Ecto neural progenitor cell (in vitro differentiated cells): ENCODE results near the gene RPS15.
"Not testable (repeated sequence)": the region's sequence is repeated elsewhere in the genome, so short reads cannot be mapped to it uniquely, and the experiment has no call there.

Experiments
- DNase-seq: peaks from one replicate; pipeline ENCODE4 v3.0.0-alpha.2; 2018; ENCODE audit warnings: low spot score

Gene RPS15

DNA sequence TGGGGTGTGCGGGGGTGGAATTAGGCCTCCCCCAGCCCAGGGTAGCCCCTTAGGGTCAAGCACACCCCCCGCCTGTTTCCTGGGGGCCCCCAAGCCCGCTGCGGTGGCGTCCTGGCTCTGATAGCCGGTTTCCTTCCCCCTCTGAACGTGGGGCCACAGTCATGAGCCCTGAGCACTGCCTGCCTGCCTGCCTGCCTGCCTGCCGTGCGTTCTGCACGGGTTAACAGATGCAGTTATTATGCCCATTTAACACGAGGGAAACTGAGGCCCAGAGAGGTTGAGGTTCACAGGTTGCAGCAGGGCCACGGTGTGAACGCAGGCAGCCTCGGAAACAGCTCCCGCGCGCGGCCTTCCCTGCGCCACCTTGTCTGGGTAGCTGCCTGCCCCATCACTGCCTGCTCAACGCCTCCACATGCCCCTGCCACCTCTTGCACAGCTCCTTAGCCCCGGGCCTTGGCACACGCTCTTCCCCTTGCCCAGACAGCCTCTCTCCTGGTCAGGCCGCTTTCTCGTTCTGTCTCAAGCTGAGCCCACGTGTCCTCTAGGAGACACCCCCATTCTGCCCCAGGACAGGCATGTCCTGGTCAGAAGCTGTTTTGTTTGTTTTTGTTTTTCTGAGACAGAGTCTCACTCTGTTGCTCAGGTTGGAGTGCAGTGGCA is 35.7 kb upstream of the RPS15 start:
- DNase-seq: no peak

DNA sequence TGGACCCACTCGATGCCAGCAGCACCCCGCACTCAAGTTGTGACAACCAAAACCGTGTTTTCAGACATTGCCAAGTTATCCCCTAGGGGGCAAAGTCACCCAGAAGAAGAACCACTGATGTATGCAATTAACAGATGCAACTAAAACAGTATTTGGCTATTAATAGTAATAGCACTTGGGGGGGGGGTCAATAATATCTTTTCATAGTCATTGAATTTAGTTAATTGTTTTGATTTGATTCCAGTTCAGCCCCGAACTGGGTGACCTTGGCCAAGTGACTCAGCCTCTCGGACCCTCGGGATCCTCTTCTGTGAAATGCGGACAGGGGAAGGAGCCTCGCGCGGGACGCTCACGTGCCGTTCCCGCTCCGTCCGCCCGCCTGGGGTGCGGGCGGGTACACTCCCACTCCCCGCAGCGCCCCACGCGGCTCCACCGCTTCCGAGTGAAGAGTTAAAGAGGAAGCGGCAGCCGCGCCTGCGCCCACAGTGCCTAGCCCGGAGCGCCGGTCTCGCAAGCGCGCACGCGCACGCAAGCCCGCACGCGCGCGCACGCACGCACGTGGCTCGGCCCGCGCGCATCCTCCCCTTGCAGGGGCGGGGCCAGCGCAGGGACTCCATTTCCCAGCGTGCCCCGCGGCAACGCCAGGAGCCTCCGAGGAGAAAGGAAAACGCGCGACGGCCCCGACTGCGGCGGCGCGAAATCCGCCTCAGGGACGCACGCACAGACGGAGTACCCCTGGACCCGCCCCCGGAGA is 31.2 kb upstream of the RPS15 start:
- peak; percentile 99 for DNase-seq

DNA sequence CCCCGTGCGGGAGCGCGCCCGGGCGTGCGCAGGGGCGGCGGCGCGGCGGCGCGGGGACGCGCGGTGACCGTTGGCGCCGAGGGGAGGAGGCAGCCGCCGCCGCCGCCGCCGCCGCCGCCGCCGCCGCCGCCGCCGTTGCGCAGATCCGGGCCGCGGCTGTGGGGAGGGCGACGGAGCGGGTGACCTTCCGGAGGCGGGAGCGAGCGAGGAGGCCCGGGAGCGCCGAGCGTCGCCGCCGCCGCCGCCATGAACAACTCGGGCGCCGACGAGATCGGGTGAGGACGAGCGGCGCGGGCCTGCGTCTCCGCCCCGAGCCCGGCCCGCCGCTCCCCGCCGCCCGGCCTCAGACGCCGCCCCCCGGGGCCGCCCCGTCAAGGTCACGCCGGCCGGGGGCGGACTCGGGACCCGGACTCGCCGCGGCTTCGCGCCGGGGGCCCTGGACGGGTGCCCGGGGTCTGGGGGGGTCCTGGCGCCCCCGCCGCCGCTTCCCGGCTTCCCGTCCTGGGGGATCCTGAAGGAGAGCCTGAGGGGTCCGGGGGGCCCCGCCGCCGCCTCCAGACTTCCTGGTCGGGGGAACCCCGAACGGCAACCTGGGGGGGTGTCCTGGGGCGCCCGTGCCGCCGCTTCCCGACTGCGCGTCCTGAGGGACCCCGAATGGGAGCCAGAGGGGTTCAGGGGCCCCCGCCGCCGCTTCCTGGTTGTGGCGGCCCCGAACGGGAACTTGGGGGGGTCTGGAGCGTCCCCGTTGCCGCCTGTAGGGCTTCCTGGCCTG is 30.5 kb upstream of the RPS15 start, which contains the start of gene DAZAP1:
Gene DAZAP1, plus strand, starts transcription at position 59 of the 772 bp plus-strand sequence. Its CDS starts 188 bp downstream, at position 247.
- no peak for DNase-seq

DNA sequence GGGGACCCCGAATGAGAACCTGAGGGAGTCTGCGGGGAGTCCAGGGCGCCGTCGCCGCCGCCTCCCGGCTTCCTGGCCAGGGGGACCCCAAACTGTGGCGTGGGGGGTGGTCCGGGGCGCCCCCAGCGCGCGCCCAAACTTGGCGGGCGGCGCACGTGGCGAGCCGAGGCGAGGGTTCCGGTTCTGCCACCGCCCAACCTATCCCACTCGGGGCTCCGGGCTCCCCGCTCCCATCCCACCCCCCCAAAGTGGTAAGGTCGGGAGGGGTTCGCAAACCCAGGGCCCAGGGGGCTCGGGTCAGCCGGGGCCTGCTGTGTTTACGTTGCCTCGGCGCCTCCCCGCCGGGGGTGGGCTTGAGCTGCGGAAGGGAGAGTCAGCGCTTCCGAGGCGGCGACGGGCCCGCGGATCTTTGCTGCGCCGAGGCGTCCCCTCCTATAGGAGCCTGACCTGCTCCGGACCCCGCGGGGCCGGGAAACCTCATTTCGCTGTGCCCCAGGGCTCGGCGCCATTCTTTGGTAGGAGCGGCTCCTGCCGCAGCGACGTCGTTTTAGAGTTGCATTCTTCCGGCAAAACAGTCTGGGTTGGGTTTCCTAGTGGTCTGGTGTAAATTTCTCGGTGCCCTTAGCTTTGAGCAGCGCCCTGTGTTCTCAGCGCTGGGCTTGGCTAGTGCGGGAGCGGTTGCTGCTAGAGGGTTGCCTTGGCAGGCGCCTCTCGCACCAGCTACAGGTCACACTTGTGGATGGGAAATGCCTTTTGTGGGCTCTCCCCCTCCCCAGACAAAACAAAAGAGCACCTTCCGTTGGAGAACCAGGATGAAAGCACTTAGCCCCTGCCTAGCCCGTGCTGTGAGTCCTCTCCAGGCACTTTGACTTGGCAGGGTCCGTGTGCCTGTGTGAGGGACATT is 29.6 kb upstream of the RPS15 start:
- DNase-seq: peak; percentile 71

DNA sequence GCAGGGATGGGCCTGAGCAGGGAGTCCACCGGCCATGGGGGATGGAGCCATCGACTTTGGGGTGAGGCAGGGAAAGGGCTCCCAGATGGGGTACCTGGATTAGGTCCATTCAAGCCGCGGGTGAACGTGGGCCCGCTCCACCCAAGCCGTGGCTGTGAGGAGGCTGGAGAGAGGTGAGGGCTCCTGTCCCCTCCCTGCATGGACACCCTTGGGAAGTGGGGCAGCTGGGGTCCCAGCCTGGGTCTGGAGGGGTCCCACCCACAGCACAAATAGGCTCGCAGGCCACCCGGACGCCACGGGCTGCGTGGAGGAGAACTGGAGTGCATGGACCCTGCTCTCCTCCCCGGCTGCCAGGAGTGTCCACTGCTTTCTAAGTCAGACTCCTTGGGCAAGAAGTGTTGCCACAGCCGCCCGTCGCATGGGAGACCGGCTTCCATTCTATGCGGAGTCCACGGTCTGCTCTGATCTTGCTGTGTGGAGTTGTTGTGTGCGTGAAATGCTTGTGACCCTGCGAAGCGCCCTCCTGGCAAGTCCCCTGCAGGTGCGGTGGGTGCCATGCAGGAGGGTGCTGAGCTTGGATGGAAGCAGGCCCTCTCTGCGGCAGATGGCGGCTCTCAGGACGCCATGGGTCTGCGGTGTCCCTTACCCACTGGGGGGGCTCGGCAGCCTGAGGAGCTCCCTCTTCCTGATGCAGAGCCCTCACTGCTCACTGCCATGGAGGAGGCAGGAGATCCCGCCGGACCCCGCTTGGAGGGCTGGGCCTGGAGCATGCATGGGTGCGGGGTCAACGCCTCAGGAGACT is 28.8 kb upstream of the RPS15 start:
- no peak for DNase-seq

DNA sequence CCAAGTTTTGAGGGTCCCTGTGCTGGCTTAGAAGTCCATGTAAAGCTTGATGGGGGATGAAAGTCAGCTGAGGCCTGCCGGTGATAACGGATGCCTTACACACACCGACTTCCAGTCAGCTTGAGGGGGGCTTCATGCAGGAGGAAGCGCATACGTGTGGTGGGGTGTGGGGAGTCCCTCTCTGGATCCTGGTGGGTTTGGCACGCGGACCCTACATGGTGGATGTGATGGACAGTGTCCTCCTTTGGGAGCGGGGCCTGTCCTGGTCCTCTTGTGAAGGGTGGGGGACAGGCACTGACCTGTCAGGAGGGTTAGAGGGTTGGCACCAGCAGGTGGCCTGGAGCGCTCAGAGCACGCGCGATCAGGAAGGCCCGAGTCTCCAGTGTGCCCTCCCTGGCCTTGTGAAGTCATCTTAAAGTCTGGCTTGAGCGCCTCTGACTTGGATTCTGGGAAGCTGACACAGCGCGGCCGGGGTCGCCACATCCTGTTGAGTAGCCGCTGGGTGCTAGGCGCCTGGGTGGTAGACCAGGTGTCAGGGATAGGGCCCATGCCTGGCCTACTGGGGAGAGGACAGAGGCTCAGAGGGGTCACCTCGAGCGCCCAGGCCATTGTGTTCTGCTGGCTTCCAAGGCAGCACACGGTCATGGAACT is 27.9 kb upstream of the RPS15 start:
- no peak for DNase-seq

DNA sequence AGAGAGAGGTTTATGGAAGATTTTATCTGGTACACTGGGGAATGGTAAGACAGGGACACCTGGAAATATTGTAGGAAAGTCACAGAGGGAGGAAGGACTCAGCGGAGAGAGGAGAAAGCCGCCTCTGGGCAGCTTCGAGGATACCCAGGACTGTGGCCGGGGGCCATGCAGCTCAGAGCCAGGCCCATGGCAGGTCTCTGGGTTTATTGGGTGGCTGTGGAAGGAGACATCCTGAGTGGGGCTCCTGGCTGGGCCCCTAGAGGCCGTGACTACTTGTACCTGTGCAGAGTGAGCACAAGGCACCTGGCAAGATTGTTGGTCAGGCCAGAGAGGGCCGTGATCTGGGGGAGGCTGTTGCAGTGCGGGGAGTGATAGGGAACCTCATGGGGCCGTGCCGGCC is 27.4 kb upstream of the RPS15 start:
- no peak for DNase-seq

DNA sequence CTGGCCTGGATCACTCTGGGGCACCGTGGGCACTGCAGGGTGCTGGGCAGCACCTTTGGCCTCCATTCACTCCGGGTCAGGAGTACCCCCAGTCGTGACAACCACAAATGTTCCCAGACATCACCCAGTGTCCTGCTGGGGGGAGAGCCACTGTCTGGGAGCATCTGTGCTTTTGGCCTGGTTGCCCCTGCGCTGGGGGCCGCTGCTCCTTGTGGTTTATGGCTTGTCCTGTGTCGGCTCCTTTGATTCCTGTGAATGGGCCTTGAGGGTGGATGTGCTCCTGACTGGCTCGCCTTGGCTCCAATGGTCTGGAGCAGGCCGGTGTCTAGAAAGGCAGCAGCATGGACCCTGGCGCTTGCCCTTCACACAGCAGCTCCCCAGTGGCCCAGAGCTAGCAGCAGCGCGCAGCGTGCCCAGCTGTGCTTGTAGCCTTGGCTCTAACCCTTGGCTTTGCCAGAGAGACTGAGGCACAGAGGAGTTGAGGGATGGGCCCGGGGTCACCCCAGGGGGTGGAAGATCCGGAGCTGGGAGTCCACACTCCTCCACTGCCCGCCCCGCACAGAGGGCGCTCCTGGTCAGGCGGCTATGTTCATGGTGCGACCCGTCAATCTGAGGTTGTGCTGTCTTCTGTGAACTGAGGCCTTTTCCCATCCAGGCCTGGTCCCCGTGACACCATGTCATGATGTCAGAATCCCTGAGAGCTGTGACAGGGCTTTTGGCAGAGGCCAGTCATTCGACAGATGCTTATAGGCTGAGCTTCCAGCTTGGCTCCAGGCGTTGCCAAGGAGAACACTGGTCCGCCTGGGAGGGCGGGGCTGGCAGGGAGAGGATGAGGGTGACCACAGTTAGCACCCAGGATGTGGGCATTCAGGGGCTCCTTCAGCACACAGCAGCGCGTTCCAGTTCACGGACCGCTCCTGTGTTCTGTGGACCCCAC is 26.7 kb upstream of the RPS15 start:
- DNase-seq: no peak

DNA sequence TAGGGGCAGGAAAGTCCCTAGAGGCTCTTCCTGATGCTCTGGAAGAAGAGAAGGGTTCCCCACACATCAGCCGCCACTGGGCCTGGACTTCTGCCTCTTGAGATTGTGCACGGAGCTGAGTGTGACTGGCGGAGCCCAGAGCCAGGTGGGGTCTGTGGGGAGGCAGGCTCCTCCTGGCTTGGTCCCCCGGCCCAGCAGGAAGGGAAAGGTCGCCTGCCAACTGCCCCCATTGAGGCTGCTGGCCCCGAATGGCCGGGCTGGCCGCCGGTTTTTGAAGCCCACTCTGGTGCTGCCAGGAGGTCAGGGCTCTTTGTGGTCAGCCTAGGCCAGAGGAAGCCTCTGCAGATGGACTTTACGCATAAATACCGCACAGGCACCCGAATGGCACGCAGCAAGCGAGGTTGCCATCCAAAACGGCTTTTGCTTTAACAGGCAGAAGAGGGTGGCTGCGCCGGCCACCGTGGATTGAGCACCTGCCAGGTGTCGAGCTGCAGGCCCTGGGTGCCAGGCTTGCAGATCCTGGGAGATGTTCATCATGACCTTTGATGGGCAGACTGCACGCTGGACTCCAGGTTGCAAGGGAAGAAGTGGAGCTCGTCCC is 25.8 kb upstream of the RPS15 start:
- DNase-seq: no peak

DNA sequence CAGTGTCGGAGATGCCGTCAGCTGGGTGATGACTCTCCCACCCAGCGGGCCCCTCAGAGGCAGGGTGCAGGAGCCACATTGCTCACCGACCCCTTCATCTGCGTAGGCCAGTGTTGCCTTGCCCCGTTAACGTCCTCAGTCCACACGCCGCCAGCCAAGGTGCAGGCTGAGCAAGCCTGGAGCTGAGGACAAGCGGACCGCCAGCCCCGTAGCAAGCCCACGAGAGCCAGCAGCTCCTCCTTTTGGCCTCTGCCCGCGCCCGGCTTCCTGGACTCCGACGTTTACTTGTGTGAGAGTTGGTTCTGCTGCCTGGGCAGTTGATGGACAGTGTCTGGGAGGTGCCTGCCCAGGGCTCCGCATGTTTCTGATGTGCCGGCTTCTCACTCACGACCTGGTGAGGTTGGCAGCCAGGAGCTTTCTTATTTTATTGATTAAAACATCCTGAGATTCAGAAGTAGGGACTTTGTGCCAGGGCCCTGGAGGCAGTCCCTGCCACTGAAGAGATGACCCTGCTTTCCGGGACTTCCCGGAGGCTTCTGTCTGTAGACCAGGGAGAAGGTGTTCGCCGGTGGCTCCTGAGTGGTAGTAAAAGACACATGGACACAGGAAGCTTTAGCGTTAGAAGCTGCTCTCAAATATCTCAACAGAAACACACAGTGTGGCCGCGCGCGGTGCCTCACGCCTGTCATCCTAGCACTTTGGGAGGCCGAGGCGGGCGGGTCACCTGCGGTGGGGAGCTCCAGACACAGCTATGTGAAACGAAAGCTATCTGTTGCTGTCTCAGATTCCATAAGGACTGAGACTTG is 25.0 kb upstream of the RPS15 start:
- DNase-seq: no peak

DNA sequence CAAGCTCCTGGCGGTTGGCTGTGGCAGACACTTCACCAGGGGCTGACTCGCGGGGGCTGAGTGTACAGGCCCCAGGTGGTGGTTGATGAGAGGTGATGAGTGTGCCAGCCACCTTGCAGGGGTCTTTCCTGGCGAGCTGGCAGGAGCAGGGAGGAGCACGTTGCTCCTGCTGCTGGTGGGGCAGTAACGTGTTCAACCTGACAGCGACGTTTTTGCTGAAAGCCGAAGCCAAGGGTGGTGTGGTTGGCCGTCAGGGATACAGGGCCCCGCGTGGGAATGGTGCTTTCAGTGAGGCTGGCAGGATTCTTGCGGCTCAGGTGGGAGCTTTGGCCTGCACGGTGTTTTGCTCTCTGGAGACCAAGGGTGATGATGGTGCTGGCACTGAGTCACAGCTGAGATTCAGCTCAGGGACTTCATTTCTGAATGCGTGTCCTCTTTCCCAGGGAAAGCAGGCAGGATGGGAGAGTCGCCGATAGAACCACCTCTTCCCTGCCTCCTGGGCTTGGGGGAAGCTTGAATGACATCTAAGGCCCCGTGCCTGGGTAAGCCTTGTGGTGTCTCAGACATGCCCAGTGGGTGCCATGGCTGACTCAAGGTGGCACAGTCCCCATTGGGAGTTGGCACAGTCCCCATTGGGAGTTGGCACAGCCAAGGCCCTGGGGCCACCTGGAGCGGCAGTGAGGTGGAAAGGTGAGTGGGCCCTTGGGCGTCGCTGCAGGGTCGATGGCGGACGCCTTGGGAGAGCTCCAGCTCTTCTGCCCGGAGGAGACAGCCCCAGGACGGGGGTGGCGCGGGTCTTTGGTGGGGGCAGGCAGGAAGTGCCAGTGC is 22.0 kb upstream of the RPS15 start:
- DNase-seq: no peak

DNA sequence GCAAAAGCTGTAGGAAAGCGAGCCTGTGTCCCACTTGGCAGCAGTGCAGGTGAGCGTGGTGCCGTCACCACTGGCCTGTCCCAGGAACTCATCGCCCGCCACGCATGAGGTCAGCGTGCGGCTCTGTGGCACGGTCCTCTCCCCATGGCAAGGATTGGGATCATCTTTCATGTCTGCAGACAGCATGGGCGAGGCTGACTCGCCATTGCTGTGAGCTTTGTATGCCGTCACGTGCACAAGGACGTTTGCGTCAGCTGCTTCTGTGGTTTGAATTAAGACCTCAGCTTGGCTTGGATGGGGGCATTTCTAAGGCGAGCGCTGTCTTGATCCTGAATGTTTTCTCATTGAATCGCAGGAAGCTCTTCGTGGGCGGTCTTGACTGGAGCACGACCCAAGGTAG is 21.1 kb upstream of the RPS15 start:
- DNase-seq: no peak

DNA sequence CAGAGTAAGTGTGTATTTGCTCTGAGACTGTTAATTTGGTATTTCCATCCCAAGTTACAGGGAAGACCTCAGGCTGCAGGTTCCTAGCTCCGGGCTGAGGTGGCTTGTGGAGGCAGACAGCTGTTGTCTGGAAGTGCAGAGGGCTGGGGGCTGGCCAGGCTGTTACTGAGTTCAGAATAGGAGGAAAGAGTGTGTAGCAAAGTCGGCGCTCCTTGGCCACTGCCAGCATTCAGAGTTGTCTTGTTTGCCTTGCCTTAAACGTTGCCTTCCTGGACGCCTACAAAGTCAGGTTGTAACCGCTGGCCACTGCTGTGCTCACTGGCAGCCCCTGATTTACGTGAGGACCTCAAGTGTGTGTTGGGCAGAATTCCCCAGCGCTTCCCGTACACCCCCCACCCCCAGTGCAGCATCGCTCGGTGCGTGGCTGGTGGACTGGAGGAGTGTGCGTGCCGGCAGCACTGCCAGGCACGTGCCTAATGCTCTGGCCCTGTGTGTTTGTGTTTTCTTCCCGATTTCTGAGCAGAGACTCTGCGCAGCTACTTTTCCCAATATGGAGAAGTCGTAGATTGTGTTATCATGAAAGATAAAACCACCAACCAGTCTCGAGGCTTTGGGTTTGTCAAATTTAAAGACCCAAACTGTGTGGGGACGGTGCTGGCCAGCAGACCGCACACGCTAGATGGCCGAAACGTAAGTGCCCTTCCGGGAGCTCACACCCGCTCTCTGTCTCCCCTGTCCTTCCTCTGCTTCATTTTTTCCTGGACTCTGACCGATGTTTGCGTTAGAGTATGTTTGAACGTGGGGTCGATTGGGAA is 20.3 kb upstream of the RPS15 start:
- no peak for DNase-seq

DNA sequence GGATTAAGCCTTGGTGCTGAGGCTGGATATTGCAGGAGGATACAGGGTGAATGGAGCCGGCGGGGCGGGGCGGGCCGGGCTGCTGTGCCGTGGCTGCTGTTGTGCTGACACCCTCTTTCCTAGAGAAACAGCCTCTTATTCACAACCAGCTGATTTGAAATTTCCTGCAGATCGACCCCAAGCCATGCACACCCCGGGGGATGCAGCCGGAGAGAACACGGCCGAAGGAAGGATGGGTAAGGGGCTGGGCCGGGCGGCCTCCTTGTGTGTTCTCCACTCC is 19.8 kb upstream of the RPS15 start:
- DNase-seq: no peak

DNA sequence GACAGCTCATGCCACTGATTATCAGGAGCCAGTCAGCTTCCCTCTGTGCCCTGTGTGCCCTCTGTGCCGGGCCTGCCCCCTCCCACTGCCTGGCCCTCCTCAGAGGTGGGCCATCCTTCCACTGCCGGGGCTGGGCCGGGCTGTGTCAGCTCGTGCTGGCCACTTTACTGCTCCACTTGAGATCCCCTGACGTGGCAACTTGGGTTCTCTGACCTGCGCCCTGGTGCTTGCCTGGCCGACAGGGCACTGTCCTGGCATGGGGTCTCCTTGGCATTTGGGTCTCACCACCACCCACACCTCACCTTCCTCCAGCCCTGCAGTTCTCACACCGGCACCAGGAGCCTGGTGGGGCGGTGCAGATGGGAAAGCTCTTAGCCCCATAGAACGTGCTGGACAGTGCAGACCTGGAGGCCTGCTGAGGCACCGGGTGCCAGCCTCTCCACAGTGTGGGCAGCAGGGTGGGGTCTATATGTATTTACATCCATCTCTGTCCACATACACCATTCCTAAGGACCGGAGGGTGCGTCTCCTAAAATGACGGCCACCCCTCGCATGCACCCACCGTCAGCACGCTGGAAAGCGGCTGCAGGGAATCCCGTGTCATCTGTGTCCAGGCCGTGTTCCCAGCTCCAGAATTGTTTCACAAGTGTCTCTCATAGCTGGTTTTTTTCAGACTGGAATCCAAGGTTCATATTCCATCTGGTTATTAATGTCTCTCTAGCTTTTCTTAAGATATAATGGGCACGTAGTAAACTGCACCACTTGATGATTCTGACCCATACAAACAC is 19.1 kb upstream of the RPS15 start:
- DNase-seq: no peak

DNA sequence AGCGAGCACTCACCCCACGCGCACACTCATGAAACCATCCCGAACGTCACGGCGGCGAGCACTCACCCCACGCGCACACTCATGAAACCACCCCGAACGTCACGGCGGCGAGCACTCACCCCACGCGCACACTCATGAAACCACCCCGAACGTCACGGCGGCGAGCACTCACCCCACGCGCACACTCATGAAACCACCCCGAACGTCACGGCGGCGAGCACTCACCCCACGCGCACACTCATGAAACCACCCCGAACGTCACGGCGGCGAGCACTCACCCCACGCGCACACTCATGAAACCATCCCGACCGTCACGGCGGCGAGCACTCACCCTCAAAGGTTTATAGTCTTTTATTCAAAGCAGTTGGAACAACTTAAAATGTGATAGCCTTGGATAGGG is 18.1 kb upstream of the RPS15 start:
- DNase-seq: not testable (repeated sequence)
